HL-60 (cell line): ENCODE measurements around the gene CCL4.
A peak's percentile ranks its signal among the peaks of the same experiment; 100 is the strongest.

ENCODE experiments used
- DNase-seq, 2 experiments: peaks; one replicate each; pipeline ENCODE4 v3.0.0-alpha.2; 2010 to 2020; ENCODE audit warnings: low read depth in 1 of 2, low spot score in 1 of 2
- H3K27ac ChIP-seq: fragments of 250-450 bp; sonication (Bioruptor Pico); replicated peaks from 2 replicates; pipeline ENCODE4 v1.5.1; 2020; ENCODE audit warnings: mild to moderate bottlenecking, moderate library complexity
- H3K27me3 ChIP-seq: fragments of 250-450 bp; sonication (Bioruptor Pico); 2 replicates; pipeline ENCODE4 v1.5.1; 2021; ENCODE audit warnings: mild to moderate bottlenecking, moderate library complexity; ENCODE audit not compliant: insufficient read depth, poor library complexity, severe bottlenecking
- H3K4me3 ChIP-seq: replicated peaks from 2 replicates; pipeline ENCODE4 v1.5.1; 2011; ENCODE audit warnings: mild to moderate bottlenecking, control low read depth, low read length; ENCODE audit not compliant: insufficient read depth
- GABPA ChIP-seq: IDR thresholded peaks from 2 replicates; pipeline ENCODE4 v1.6.1; 2012; ENCODE audit warnings: low read depth
- POLR2AphosphoS5 ChIP-seq: IDR thresholded peaks from 2 replicates; pipeline ENCODE4 v1.6.1; 2012; ENCODE audit warnings: low read depth
- SPI1 ChIP-seq: IDR thresholded peaks from 2 replicates; pipeline ENCODE4 v1.6.1; 2012; ENCODE audit warnings: low read depth, mild to moderate bottlenecking, borderline replicate concordance
- TF ChIP-seq, protein P1 (sequence below): IDR thresholded peaks from 2 replicates; pipeline ENCODE4 v1.6.1; 2012; ENCODE audit warnings: low read depth; ENCODE audit not compliant: insufficient replicate concordance
- TF ChIP-seq, protein P2 (sequence below): IDR thresholded peaks from one replicate; pipeline ENCODE4 v1.5.1; 2011; ENCODE audit warnings: low read length, control low read depth, inconsistent platforms; ENCODE audit not compliant: insufficient read depth

CCL4 gene

DNA sequence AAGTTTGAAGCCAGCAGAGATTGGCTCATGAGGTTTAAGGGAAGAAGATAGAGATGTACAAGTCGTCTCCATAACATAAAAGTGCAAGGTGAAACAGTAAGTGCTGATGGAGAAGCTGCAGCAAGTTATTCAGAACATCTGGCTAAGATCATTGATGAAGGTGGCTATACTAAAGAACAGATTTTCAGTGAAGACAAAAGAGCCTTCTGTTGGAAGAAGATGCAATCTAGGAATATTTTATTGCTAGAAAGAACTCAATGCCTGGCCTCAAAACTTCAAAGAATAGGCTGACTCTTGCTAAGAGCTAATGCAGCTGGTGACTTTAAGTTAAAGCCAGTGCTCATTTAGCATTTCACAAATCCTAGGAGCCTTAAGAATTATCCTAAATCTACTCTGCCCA is 26.0 kb downstream of the CCL4 start:
- no peak overlapping the region for H3K4me3 ChIP-seq
- H3K27me3 ChIP-seq: no peaks in the 10 kb centered on the region
- TF ChIP-seq, protein P1, sequence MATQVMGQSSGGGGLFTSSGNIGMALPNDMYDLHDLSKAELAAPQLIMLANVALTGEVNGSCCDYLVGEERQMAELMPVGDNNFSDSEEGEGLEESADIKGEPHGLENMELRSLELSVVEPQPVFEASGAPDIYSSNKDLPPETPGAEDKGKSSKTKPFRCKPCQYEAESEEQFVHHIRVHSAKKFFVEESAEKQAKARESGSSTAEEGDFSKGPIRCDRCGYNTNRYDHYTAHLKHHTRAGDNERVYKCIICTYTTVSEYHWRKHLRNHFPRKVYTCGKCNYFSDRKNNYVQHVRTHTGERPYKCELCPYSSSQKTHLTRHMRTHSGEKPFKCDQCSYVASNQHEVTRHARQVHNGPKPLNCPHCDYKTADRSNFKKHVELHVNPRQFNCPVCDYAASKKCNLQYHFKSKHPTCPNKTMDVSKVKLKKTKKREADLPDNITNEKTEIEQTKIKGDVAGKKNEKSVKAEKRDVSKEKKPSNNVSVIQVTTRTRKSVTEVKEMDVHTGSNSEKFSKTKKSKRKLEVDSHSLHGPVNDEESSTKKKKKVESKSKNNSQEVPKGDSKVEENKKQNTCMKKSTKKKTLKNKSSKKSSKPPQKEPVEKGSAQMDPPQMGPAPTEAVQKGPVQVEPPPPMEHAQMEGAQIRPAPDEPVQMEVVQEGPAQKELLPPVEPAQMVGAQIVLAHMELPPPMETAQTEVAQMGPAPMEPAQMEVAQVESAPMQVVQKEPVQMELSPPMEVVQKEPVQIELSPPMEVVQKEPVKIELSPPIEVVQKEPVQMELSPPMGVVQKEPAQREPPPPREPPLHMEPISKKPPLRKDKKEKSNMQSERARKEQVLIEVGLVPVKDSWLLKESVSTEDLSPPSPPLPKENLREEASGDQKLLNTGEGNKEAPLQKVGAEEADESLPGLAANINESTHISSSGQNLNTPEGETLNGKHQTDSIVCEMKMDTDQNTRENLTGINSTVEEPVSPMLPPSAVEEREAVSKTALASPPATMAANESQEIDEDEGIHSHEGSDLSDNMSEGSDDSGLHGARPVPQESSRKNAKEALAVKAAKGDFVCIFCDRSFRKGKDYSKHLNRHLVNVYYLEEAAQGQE: no peak
- no peak for DNase-seq
- no peak overlapping the region for H3K27ac ChIP-seq

DNA sequence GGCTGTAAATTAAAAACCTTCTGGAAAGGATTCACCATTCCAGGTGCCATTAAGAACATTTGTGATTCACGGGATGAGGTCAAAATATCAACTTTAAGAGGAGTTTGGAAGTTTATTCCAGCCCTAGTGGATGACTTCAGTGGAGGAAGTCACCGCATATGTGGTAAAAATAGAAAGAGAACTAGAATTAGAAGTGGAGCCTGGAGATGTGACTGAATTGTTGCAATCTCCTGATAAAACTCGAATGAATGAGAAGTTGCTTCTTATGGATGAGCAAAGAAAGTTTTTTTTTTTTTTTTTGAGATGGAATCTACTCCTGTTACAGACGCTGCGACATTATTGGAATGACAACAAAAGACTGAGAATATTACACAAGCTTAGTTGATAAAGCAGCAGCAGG is 26.7 kb downstream of the CCL4 start:
- Histone ChIP-seq H3K27me3 (no peaks in the 10 kb centered on the region), H3K27ac (no peak overlapping the region), H3K4me3 (no peak overlapping the region)
- DNase-seq: peak in 1 of 2 experiments; percentile 57
- TF ChIP-seq, protein P1: no peak
- TF ChIP-seq GABPA (no peak), SPI1 (0 out of 2 replicates have a peak, but pooled peaks have one; percentile 24)

DNA sequence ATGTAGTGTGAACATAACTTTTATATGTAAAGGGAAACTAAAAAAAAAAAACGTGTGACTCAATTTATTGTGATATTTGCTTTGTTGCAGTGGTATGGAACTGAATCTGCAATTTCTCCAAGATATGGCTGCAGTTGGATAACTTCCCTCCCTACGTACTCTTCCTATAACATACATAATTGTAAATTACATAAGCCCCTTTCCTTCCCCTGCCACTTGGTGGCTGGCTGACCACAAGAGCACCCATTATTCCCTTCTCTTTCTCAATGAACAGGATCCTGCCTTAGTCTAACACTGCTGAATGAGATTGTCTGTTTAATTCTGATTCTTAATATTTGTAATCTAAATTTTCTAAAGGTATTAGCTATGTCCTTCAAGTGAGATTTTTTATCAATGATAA is 27.8 kb downstream of the CCL4 start:
- peak; percentile 74 to 92 for DNase-seq
- Histone ChIP-seq H3K4me3 (no peak overlapping the region), H3K27me3 (no peaks in the 10 kb centered on the region), H3K27ac (0 out of 2 replicates have a peak overlapping the region, but pooled peaks have one; percentile 5)
- TF ChIP-seq, protein P2, sequence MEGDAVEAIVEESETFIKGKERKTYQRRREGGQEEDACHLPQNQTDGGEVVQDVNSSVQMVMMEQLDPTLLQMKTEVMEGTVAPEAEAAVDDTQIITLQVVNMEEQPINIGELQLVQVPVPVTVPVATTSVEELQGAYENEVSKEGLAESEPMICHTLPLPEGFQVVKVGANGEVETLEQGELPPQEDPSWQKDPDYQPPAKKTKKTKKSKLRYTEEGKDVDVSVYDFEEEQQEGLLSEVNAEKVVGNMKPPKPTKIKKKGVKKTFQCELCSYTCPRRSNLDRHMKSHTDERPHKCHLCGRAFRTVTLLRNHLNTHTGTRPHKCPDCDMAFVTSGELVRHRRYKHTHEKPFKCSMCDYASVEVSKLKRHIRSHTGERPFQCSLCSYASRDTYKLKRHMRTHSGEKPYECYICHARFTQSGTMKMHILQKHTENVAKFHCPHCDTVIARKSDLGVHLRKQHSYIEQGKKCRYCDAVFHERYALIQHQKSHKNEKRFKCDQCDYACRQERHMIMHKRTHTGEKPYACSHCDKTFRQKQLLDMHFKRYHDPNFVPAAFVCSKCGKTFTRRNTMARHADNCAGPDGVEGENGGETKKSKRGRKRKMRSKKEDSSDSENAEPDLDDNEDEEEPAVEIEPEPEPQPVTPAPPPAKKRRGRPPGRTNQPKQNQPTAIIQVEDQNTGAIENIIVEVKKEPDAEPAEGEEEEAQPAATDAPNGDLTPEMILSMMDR: peak; percentile 22
- peak; percentile 42; the same call in 1 of the 2 replicates for TF ChIP-seq SPI1
- no peak for TF ChIP-seq GABPA

DNA sequence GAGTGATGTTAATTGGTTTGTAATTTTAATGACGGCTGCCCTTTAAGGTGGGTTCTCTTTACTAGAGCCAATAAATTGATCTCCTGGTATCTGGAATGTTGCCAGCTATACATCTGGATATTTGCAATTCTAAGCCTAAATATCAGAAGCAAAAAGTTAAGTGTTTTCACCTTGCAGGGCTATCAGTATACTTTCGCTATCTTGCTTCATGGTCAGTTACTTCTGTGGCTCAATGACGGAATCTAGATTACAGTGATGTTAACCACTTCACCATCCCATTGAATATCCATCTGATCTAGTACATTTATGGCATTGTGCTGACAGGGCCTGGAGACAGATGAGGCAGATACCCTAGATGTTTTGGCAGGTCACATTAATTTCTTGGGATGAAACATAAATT is 28.3 kb downstream of the CCL4 start:
- H3K27me3 ChIP-seq: no peaks in the 10 kb centered on the region
- no peak overlapping the region for H3K4me3 ChIP-seq
- 0 out of 2 replicates have a peak overlapping the region, but pooled peaks have one; percentile 5 for H3K27ac ChIP-seq
- no peak for DNase-seq
- TF ChIP-seq, protein P2: no peak
- TF ChIP-seq POLR2AphosphoS5 (no peak), SPI1 (no peak), GABPA (no peak)
- TF ChIP-seq, protein P1: no peak
